C4-2B (cell line): ENCODE measurements around the gene IGF2BP3.

Source experiments
- CTCF ChIP-seq: fragments of 450-650 bp; conservative IDR thresholded peaks from 2 replicates; pipeline ENCODE4 v1.5.1; 2017; ENCODE audit warnings: mild to moderate bottlenecking
- ZFX ChIP-seq: fragments of 450-650 bp; IDR thresholded peaks from 2 replicates; pipeline ENCODE4 v1.6.1; 2017

- no peak for TF ChIP-seq CTCF
- peak; percentile 99 for TF ChIP-seq ZFX
These were observed 171.2 kb downstream of the IGF2BP3 start, which contains the start of gene MALSU1 for GRCh38 chr7:23298885-23299769.
